IMR-90 (cell line): Measurements from ENCODE around the gene SLC9A3.

Experiments
- BHLHE40 ChIP-seq: fragments of 150-350 bp; IDR thresholded peaks from 2 replicates; pipeline ENCODE4 v1.6.1; 2016; ENCODE audit warnings: mild to moderate bottlenecking, low read depth, low read length
- CHD1 ChIP-seq: IDR thresholded peaks from 2 replicates; pipeline ENCODE4 v1.6.1; 2012; ENCODE audit warnings: low read depth, low read length, improper control_type of control experiment
- CTCF ChIP-seq: conservative IDR thresholded peaks from 2 replicates; pipeline ENCODE4 v1.5.1; 2012; ENCODE audit warnings: mild to moderate bottlenecking, low read depth, low read length, improper control_type of control experiment
- ELK1 ChIP-seq: fragments of 150-350 bp; IDR thresholded peaks from 2 replicates; pipeline ENCODE4 v1.6.1; 2016; ENCODE audit warnings: low read depth, mild to moderate bottlenecking, low read length, moderate library complexity, borderline replicate concordance
- MAZ ChIP-seq: IDR thresholded peaks from 2 replicates; pipeline ENCODE4 v1.6.1; 2012; ENCODE audit warnings: low read depth, mild to moderate bottlenecking, low read length, improper control_type of control experiment, moderate library complexity, borderline replicate concordance
- POLR2A ChIP-seq: IDR thresholded peaks from 2 replicates; pipeline ENCODE4 v1.6.1; 2012; ENCODE audit warnings: mild to moderate bottlenecking, low read depth, low read length
- RAD21 ChIP-seq: IDR thresholded peaks from 2 replicates; pipeline ENCODE4 v1.6.1; 2012; ENCODE audit warnings: low read length, improper control_type of control experiment
- RCOR1 ChIP-seq: IDR thresholded peaks from 2 replicates; pipeline ENCODE4 v1.6.1; 2012; ENCODE audit warnings: mild to moderate bottlenecking, low read length, improper control_type of control experiment; ENCODE audit not compliant: insufficient replicate concordance
- RFX5 ChIP-seq: IDR thresholded peaks from 2 replicates; pipeline ENCODE4 v1.8.0; 2012; ENCODE audit warnings: low read depth, mild to moderate bottlenecking, low read length, moderate library complexity
- SMC3 ChIP-seq: fragments of 150-350 bp; IDR thresholded peaks from 2 replicates; pipeline ENCODE4 v1.6.1; 2016; ENCODE audit warnings: low read depth, mild to moderate bottlenecking, antibody characterized with exemption, low read length, moderate library complexity
- USF2 ChIP-seq: fragments of 150-350 bp; IDR thresholded peaks from 2 replicates; pipeline ENCODE4 v1.6.1; 2017; ENCODE audit warnings: mild to moderate bottlenecking, antibody characterized with exemption, low read length, low read depth

GRCh38 chr5:464843-465590 lies 59.2 kb downstream of the SLC9A3 start:
- TF ChIP-seq USF2 (no peak), POLR2A (no peak), CTCF (no peak), RAD21 (no peak), ELK1 (no peak), RCOR1 (no peak), CHD1 (no peak), SMC3 (no peak), MAZ (no peak), RFX5 (no peak), BHLHE40 (no peak)
